Ecto neural progenitor cell (in vitro differentiated cells): ENCODE data around the gene ANXA4.

Source experiments
- DNase-seq: peaks from one replicate; pipeline ENCODE4 v3.0.0-alpha.2; 2018; ENCODE audit warnings: low spot score

The ANXA4 gene

GRCh38 chr2:69847068-69847828 is 105.3 kb downstream of the ANXA4 start:
- no peak for DNase-seq

- no peak for DNase-seq
Measured at GRCh38 chr2:69848186-69848790, 106.4 kb downstream of the ANXA4 start.

- DNase-seq, result no peak
Measured at GRCh38 chr2:69858261-69858660, 116.3 kb downstream of the ANXA4 start.

- no peak for DNase-seq
Measured at GRCh38 chr2:69863298-69863697, 121.4 kb downstream of the ANXA4 start.
